ENCODE data around the gene EDNRB.

DNA sequence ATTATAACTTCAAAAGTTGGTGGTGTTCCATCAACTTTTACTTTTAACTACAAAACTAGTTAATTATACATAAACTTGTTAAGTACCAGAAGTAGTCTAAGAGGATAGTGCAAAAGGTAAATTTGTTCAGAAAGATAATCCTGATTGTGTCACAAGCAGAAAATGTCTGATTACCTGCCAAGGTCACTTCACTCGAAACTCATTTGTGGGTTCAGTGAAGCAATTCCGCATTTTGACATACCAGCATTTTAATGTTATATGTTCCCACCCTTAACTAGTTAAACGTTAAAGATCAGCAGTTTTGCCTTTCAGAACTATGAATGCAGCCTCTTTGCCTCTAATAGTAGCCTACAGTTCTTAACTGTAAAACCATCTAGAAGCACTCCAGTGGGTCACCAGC is 5.6 kb downstream of the EDNRB start:
- TF ChIP-seq, protein P1, sequence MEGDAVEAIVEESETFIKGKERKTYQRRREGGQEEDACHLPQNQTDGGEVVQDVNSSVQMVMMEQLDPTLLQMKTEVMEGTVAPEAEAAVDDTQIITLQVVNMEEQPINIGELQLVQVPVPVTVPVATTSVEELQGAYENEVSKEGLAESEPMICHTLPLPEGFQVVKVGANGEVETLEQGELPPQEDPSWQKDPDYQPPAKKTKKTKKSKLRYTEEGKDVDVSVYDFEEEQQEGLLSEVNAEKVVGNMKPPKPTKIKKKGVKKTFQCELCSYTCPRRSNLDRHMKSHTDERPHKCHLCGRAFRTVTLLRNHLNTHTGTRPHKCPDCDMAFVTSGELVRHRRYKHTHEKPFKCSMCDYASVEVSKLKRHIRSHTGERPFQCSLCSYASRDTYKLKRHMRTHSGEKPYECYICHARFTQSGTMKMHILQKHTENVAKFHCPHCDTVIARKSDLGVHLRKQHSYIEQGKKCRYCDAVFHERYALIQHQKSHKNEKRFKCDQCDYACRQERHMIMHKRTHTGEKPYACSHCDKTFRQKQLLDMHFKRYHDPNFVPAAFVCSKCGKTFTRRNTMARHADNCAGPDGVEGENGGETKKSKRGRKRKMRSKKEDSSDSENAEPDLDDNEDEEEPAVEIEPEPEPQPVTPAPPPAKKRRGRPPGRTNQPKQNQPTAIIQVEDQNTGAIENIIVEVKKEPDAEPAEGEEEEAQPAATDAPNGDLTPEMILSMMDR (IDR thresholded peaks at IDR 0.05) = no peak
- no peak for TF ChIP-seq POLR2A (IDR thresholded peaks at IDR 0.05)

Measured in lower leg skin (tissue), 3 donors.